Body of pancreas (tissue), 4 donors: ENCODE measurements around the gene EFNA2. TPM values are rescaled to one million over a fixed set of nuclear protein-coding genes. Genes with fewer than 3 reads are reported as not detected.
"Not testable (repeated sequence)": the region's sequence is repeated elsewhere in the genome, so short reads cannot be mapped to it uniquely, and the experiment has no call there.

Experiments used
- ATAC-seq: fragments of 150-250 bp; one replicate; pipeline ENCODE4 v1.9.1; 2016
- DNase-seq, 4 donors: peaks; one replicate each; pipeline ENCODE4 v3.0.0-alpha.2; 2019
- H3K27ac ChIP-seq, 4 donors: fragments of 200-600 bp; sonication (generic); 1 replicate in 3 of 4; 2 replicates in 1 of 4; pipeline versions ENCODE4 v1.5.1 to v1.6.1; 2016 to 2019; ENCODE audit warnings: mild to moderate bottlenecking in 1 of 4, mixed read lengths in 1 of 4, moderate library complexity in 1 of 4
- H3K27me3 ChIP-seq, 2 donors: fragments of 200-600 bp; sonication (generic); one replicate each; pipeline ENCODE4 v1.6.0; 2016; ENCODE audit warnings: mild to moderate bottlenecking in 1 of 2
- H3K36me3 ChIP-seq, 2 donors: fragments of 200-600 bp; sonication (generic); replicated peaks in 1 of 2; 2 replicates each; pipeline ENCODE4 v1.5.1; 2016; ENCODE audit warnings: low read depth in 2 of 2; ENCODE audit not compliant: insufficient read depth in 1 of 2
- H3K4me1 ChIP-seq: fragments of 200-600 bp; sonication (generic); one replicate; pipeline ENCODE4 v1.6.0; 2016
- H3K4me3 ChIP-seq, 2 donors: fragments of 200-600 bp; sonication (generic); 1 replicate in 1 of 2; 2 replicates in 1 of 2; pipeline ENCODE4 v1.5.1; 2016 to 2019
- H3K9me3 ChIP-seq, 3 donors: fragments of 200-600 bp; sonication (generic); 1 replicate in 2 of 3; 2 replicates in 1 of 3; pipeline ENCODE4 v1.5.1; 2016
- POLR2A ChIP-seq, 3 donors: fragments of 450-650 bp; IDR thresholded peaks; one replicate each; pipeline ENCODE4 v1.6.1; 2016; ENCODE audit warnings: antibody characterized with exemption in 3 of 3, mild to moderate bottlenecking in 2 of 3
- WGBS, 2 donors: methylation state at CpG; one replicate each; pipeline ENCODE4 v1.1.5; 2017; 5-methylcytosine and 5-hydroxymethylcytosine counted together
- intact Hi-C: fragments of 100-400 bp; cut with DNase I; formaldehyde crosslinking; loops from one replicate; pipeline ENCODE4 v1.15.1; 2023
- total RNA-seq, 2 donors: library from RNA; depleted of rRNA; stranded (reverse); fragments of >200 nt; gene quantifications; one replicate each; pipeline ENCODE4 v1.1.0, GENCODE V29; 2016
- TF ChIP-seq, protein P1 (sequence below), 7 experiments: fragments of 450-650 bp in 4 of 7; fragments of 200-600 bp in 3 of 7; sonication (generic) in 3 of 7; IDR thresholded peaks; one replicate each; pipeline ENCODE4 v1.5.1; 2016 to 2019; ENCODE audit warnings: antibody characterized with exemption in 7 of 7

EFNA2 gene
- total RNA-seq, 2 donors from 2014 or later: not detected

DNA sequence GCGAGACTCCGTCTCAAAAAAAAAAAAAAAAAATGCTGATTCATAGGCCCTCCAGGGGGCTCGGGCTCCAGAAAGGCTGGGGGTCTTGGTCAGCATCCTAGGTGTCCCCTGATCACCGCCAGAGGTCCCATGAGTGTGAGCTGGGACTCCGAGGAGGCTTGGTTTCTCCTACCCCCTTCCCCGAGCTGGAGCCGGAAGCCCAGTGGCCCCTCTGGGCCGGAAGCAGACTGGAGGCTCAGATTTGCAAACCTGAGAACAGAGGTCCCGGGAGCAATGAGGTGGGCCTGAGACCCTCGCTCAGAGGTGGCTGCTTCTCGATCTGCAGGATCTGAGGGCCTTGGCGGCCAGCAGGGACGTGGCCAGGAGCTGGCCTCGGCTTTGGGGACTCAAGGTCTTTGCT is 41.5 kb downstream of the EFNA2 start:
- Histone ChIP-seq H3K9me3 (no peaks in the 10 kb centered on the region), H3K4me3 (no peak overlapping the region), H3K36me3 (no peaks in the 10 kb centered on the region), H3K4me1 (peaks cover 12% of the 10 kb centered on the region), H3K27ac (no peak overlapping the region), H3K27me3 (peaks cover 0 to 22% of the 10 kb centered on the region in 2 donors)
- intact Hi-C loops: no loop called here
- TF ChIP-seq, protein P1, sequence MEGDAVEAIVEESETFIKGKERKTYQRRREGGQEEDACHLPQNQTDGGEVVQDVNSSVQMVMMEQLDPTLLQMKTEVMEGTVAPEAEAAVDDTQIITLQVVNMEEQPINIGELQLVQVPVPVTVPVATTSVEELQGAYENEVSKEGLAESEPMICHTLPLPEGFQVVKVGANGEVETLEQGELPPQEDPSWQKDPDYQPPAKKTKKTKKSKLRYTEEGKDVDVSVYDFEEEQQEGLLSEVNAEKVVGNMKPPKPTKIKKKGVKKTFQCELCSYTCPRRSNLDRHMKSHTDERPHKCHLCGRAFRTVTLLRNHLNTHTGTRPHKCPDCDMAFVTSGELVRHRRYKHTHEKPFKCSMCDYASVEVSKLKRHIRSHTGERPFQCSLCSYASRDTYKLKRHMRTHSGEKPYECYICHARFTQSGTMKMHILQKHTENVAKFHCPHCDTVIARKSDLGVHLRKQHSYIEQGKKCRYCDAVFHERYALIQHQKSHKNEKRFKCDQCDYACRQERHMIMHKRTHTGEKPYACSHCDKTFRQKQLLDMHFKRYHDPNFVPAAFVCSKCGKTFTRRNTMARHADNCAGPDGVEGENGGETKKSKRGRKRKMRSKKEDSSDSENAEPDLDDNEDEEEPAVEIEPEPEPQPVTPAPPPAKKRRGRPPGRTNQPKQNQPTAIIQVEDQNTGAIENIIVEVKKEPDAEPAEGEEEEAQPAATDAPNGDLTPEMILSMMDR (IDR thresholded peaks at IDR 0.05): no peak
- no peak for TF ChIP-seq POLR2A (IDR thresholded peaks at IDR 0.05)
- no peak for DNase-seq
- 63 to 70% methylated on average over 11 to 14 of the region's 14 CpGs for WGBS, 2 donors
- ATAC-seq: no peak

DNA sequence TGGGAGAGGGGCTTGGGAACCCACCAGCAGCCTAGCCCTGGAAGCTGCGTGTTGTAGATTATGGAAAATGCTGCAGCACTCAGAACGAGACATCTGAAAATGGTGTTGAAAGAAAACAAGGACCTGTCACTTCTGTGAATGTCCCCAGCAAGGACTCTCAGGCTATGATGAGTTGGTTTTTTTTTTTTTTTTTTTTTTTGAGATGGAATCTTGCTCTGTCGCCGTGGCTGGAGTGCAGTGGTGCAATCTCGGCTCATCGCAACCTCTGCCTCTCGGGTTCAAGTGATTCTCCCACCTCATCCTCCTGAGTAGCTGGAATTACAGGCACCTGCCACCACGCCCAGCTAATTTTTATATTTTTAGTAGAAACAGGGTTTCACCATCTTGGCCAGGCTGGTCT is 46.5 kb downstream of the EFNA2 start:
- H3K9me3 ChIP-seq, H3K4me1 ChIP-seq, H3K27ac ChIP-seq, H3K4me3 ChIP-seq, DNase-seq, ATAC-seq, H3K36me3 ChIP-seq, H3K27me3 ChIP-seq, intact Hi-C loops: not testable (repeated sequence)
- 69 to 77% methylated on average over 8 of the region's 8 CpGs for WGBS, 2 donors

DNA sequence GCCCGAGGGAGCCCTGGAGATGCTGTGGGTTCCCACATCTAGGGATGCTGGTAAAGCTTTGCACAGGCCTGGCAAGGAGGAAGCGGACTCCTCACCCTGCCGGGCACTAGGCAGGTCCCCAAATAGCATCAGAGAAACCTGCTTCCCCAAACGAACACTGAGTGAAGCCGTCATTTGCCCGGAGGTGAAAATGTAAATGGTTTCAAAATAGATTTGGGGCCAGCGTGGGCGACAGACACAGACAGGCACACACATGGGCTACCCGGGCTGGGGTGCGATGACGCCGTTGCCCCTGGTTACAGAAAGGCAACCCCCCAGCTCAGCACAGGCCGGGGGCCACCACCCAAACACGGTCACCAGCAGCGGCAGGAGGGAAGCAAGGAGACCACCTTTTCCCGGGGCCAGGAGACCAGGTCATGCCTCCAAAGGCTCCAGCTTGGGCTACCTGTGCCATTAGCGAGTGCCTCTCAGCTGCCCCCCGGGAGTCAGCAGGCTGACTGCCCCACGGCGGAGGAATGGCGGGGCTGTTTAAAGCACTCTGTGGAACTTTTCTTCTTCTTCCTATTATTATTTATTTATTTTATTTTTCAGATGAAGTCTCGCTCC is 50.5 kb downstream of the EFNA2 start:
- Histone ChIP-seq H3K36me3 (no peaks in the 10 kb centered on the region), H3K27ac (no peak overlapping the region), H3K4me3 (no peak overlapping the region), H3K9me3 (no peaks in the 10 kb centered on the region), H3K4me1 (no peaks in the 10 kb centered on the region), H3K27me3 (peaks cover 0 to 3% of the 10 kb centered on the region in 2 donors)
- WGBS, 2 donors: 85% methylated on average over 21 to 22 of the region's 22 CpGs
- intact Hi-C loops: no loop called here
- DNase-seq: no peak
- ATAC-seq: no peak
- no peak for TF ChIP-seq POLR2A (IDR thresholded peaks at IDR 0.05)
- TF ChIP-seq, protein P1 (IDR thresholded peaks at IDR 0.05): no peak

DNA sequence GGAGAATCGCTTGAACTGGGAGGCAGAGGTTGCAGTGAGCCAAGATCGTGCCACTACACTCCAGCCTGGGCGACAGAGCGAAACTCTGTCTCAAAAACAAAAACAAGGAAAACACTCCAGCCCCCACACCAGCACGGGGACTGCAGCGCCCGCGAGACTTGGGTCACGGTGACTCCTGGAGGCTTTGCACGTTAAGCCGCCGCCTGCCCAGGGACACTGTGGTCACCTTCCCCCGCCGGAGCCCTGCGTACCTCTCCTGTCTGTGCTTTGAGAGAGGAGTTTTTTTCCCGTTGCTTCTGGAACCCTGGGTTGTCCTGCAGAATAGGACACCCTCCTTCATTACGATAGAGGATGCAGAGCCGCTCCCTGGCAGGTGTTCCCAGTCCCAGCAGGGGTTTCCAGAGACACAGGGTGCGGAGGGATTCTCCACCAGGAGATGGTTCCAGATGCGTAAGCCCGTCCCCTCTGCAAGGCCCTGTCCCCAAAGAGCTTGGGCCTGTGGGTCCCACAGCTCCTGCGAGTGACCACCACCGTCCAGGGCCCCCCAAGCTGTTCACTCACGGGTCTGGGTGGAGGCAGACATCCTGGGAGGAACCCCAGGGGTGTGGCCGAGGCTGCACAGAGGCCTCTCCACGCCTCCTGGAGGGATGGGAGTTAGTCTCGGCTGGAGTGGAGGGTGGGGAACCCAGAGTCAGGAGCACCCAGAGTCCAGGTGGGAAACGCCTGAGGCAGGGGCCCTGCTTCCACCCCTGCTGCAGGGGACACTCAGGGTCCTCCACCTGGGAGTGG is 55.2 kb downstream of the EFNA2 start:
- no peak overlapping the region for H3K4me3 ChIP-seq
- H3K4me1 ChIP-seq: no peaks in the 10 kb centered on the region
- no peaks in the 10 kb centered on the region for H3K36me3 ChIP-seq
- intact Hi-C loops: no loop called here
- 72 to 78% methylated on average over 19 to 28 of the region's 28 CpGs for WGBS, 2 donors
- H3K27ac ChIP-seq: no peak overlapping the region
- no peaks in the 10 kb centered on the region for H3K9me3 ChIP-seq
- ATAC-seq (no peak), DNase-seq (no peak)
- no peak for TF ChIP-seq POLR2A (IDR thresholded peaks at IDR 0.05)
- TF ChIP-seq, protein P1 (IDR thresholded peaks at IDR 0.05): no peak
- no peaks in the 10 kb centered on the region for H3K27me3 ChIP-seq

DNA sequence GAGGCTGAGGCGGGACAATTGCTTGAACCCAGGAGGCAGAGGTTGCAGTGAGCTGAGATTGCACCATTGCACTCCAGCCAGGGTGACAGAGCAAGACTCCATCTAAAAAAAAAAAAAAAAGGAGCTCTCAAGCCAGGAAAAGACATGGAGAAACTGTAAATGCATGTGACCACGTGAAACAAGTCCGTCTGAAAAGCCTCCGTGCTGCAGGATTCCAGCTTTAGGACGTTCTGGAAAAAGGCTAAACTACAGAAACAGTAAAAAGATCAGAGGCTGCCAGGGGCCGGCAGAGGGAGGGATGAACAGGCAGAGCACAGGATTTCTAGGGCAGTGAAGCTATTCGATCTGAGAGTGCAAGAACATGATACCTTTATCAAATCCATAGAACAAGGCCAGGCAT is 57.4 kb downstream of the EFNA2 start:
- no peak for DNase-seq
- TF ChIP-seq, protein P1 (IDR thresholded peaks at IDR 0.05): no peak
- TF ChIP-seq POLR2A (IDR thresholded peaks at IDR 0.05): no peak
- H3K4me3 ChIP-seq: no peak overlapping the region
- no peaks in the 10 kb centered on the region for H3K36me3 ChIP-seq
- WGBS, 2 donors: 50 to 55% methylated on average over 7 of the region's 7 CpGs
- intact Hi-C loops: no loop called here
- no peaks in the 10 kb centered on the region for H3K4me1 ChIP-seq
- H3K27ac ChIP-seq: no peak overlapping the region
- no peak for ATAC-seq
- H3K27me3 ChIP-seq: no peaks in the 10 kb centered on the region
- no peaks in the 10 kb centered on the region for H3K9me3 ChIP-seq
